Natural killer cell treated with Interleukin-12 subunit alpha and Interleukin-12 subunit beta and Interleukin-15 and Interleukin-18, amount 100 ng/mL, for 72 hours (primary cell): ENCODE results near the gene BIRC6. TPM values are rescaled to one million over a fixed set of nuclear protein-coding genes. Genes with fewer than 3 reads are reported as not detected.
"Not testable (repeated sequence)": the region's sequence is repeated elsewhere in the genome, so short reads cannot be mapped to it uniquely, and the experiment has no call there.

Experiments
- ATAC-seq, 2 donors: fragments of 150-1000 bp; cut with Tn5 transposase in 1 of 2; sonication (Bioruptor Pico), chemical (Tn5 transposase) in 1 of 2; 2 replicates each; pipeline ENCODE4 v1.10.0; 2021
- DNase-seq: peaks from one replicate; pipeline ENCODE4 v3.0.0; 2022; ENCODE audit warnings: low spot score
- H3K27ac Mint-ChIP-seq, 2 donors: 1 replicate in 1 of 2; 2 replicates in 1 of 2; pipeline ENCODE4 v1.8.0; 2022; ENCODE audit warnings: mixed read lengths in 2 of 2, mild to moderate bottlenecking in 1 of 2, moderate library complexity in 1 of 2
- H3K27me3 Mint-ChIP-seq, 2 donors: 1 replicate in 1 of 2; 2 replicates in 1 of 2; pipeline ENCODE4 v1.8.0; 2022; ENCODE audit warnings: mixed read lengths in 2 of 2
- H3K36me3 Mint-ChIP-seq: one replicate; pipeline ENCODE4 v1.8.0; 2022; ENCODE audit warnings: mixed read lengths
- H3K4me1 Mint-ChIP-seq, 2 donors: 1 replicate in 1 of 2; 2 replicates in 1 of 2; pipeline ENCODE4 v1.8.0; 2022; ENCODE audit warnings: low read depth in 2 of 2, mixed read lengths in 2 of 2, mild to moderate bottlenecking in 1 of 2
- H3K4me3 Mint-ChIP-seq: one replicate; pipeline ENCODE4 v1.8.0; 2022; ENCODE audit warnings: mixed read lengths
- H3K9me3 Mint-ChIP-seq: 2 replicates; pipeline ENCODE4 v1.8.0; 2022; ENCODE audit warnings: mixed read lengths
- total RNA-seq, 2 donors: library from RNA; stranded (reverse); gene quantifications; one replicate each; pipeline ENCODE4 v1.2.3, GENCODE V29; 2022

The BIRC6 gene
- total RNA-seq, 2 donors from 2014 or later: 142 to 191 TPM

DNA sequence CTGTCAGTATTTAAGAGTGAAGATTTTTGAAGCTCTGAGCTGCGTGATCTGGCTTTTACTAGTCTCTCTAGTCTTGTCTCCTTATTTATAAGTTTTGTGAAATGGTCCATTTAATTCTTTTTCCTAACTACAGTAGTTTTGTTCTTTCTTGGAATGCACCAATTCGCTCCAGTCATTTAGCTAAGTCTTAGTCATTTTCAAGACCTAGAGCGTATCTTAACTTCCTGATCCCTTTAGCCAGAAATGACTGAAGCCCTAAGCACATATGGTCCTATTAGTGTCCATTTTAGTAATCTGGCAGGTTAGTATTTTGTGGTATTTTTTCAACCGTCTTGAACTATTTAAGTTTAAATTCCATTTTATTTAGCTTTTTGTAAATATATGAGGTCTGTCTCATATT is 3.6 kb downstream of the BIRC6 start:
- ATAC-seq: no peak
- Mint-ChIP-seq H3K9me3 (no peaks in the 10 kb centered on the region), H3K4me3 (peak overlapping the region; percentile 59), H3K27me3 (no peaks in the 10 kb centered on the region), H3K36me3 (peaks cover 20% of the 10 kb centered on the region), H3K27ac (peak overlapping the region; percentile 47 to 84), H3K4me1 (peaks cover 45 to 63% of the 10 kb centered on the region in 2 donors)
- no peak for DNase-seq

GRCh38 chr2:32362997-32363396 is 6.2 kb downstream of the BIRC6 start:
- not testable (repeated sequence) for DNase-seq, ATAC-seq, H3K27ac Mint-ChIP-seq, H3K27me3 Mint-ChIP-seq, H3K4me3 Mint-ChIP-seq, H3K9me3 Mint-ChIP-seq
- peaks cover 62 to 75% of the 10 kb centered on the region in 2 donors for H3K4me1 Mint-ChIP-seq
- H3K36me3 Mint-ChIP-seq: peaks cover 19% of the 10 kb centered on the region

DNA sequence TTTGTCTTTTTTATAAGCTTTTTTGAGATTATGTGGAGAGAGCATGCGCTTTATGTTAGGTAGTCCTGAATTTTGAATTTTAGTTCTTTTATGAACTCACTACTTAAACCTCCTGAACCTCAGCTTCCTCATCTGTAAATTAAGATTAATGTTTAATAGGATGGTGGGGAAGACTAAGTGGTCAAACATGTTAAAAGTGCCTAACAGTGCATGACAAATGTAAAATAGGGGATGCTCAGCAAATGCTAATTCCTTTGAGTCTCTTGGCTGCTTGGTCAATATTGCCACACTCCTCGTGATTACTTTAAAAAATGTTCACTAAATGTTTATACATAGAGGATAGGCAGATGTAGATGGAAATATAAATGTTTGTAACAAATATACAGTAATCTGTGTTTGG is 6.8 kb downstream of the BIRC6 start:
- Mint-ChIP-seq H3K4me3 (no peak overlapping the region), H3K27ac (no peak overlapping the region), H3K27me3 (no peaks in the 10 kb centered on the region), H3K9me3 (no peaks in the 10 kb centered on the region), H3K4me1 (peaks cover 56 to 70% of the 10 kb centered on the region in 2 donors), H3K36me3 (peaks cover 13% of the 10 kb centered on the region)
- ATAC-seq: no peak
- no peak for DNase-seq

- peaks cover 56 to 63% of the 10 kb centered on the region in 2 donors for H3K4me1 Mint-ChIP-seq
- H3K36me3 Mint-ChIP-seq, H3K9me3 Mint-ChIP-seq, ATAC-seq, DNase-seq, H3K27me3 Mint-ChIP-seq, H3K4me3 Mint-ChIP-seq: not testable (repeated sequence)
- H3K27ac Mint-ChIP-seq: peak overlapping the region in 1 of 2 donors; percentile 44
These were observed 7.5 kb downstream of the BIRC6 start for GRCh38 chr2:32364290-32364689.

DNA sequence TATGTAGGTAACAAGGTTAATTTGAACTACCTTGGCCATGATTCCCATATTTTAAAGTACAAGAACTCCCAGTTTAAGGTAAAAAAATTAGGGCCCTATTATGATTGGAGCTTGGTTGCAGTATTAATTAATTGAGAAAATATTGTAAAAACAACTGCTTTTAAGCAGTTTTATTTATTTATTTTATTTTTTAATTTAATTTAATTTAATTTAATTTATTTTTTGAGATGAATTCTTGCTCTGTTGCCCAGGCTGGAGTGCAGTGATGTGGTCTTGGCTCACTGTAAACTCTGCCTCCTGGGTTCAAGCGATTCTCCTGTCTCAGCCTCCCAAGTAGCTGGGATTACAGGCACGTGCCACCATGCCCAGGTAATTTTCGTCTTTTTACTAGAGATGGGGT is 8.9 kb downstream of the BIRC6 start:
- ATAC-seq, H3K4me3 Mint-ChIP-seq, H3K9me3 Mint-ChIP-seq, H3K36me3 Mint-ChIP-seq, DNase-seq, H3K27ac Mint-ChIP-seq, H3K27me3 Mint-ChIP-seq: not testable (repeated sequence)
- H3K4me1 Mint-ChIP-seq: peaks cover 48 to 49% of the 10 kb centered on the region in 2 donors

GRCh38 chr2:32366595-32366994 is 9.8 kb downstream of the BIRC6 start:
- peak overlapping the region in 1 of 2 donors; percentile 59 for H3K27ac Mint-ChIP-seq
- DNase-seq (no peak), ATAC-seq (no peak)
- H3K27me3 Mint-ChIP-seq: no peaks in the 10 kb centered on the region
- peaks cover 44 to 45% of the 10 kb centered on the region in 2 donors for H3K4me1 Mint-ChIP-seq
- peaks cover 4% of the 10 kb centered on the region for H3K36me3 Mint-ChIP-seq
- no peak overlapping the region for H3K4me3 Mint-ChIP-seq
- H3K9me3 Mint-ChIP-seq: no peaks in the 10 kb centered on the region

DNA sequence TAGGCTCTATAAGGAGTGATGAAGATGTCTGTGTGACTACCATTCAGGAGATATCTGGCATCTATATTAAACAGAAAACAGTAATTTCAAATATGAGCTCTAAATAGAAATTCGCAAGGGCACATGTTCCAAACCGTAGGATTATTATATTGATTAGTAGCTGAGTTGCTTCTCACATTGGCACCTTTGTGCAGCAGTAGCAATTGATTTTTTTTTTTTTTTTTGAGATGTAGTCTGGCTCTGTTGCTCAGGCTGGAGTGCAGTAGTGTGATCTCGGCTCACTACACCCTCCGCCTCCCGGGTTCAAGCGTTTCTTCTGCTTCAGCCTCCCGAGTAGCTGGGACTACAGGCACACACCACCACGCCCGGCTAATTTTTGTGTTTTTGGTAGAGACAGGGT is 12.4 kb downstream of the BIRC6 start:
- Mint-ChIP-seq H3K4me1 (peaks cover 44 to 45% of the 10 kb centered on the region in 2 donors), H3K27me3 (no peaks in the 10 kb centered on the region), H3K9me3 (no peaks in the 10 kb centered on the region), H3K36me3 (no peaks in the 10 kb centered on the region), H3K4me3 (no peak overlapping the region), H3K27ac (no peak overlapping the region)
- no peak for DNase-seq
- ATAC-seq: no peak

GRCh38 chr2:32370942-32371341 is 14.1 kb downstream of the BIRC6 start:
- H3K4me3 Mint-ChIP-seq, H3K27me3 Mint-ChIP-seq, H3K9me3 Mint-ChIP-seq, ATAC-seq, H3K36me3 Mint-ChIP-seq, DNase-seq, H3K27ac Mint-ChIP-seq: not testable (repeated sequence)
- H3K4me1 Mint-ChIP-seq: peaks cover 48% of the 10 kb centered on the region in 2 donors

DNA sequence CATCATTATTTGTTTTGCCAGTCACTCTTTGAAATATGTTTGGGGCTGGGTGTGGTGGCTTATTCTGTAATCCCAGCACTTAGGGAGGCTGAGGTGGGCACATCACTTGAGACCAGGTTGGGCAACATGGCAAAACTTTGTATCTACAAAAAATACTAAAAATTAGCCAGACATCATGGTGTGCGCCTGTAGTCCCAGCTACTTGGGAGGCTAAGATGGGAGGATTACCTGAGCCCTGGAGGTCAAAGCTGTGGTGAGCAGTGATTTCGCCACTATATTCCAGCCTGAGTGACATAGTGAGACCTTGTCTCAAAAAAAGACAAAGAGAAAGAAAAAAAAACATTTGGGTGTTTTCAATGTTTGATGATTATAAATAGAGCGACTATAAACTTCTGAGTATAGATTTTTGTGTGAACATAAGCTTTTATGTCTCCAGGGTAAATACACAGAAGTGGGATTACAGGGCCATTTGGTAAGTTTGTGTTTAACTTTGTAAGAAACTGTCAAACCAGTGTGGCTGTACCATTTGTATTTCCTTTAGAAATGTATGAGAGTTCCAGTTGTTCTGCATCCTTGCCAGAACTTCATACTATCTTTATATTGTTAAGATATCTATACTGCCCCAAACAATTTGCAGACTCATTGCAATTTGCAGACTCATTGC is 15.8 kb downstream of the BIRC6 start:
- Mint-ChIP-seq H3K36me3 (no peaks in the 10 kb centered on the region), H3K4me1 (peaks cover 37 to 42% of the 10 kb centered on the region in 2 donors), H3K4me3 (no peak overlapping the region), H3K9me3 (no peaks in the 10 kb centered on the region), H3K27me3 (no peaks in the 10 kb centered on the region), H3K27ac (no peak overlapping the region)
- no peak for DNase-seq
- ATAC-seq: no peak

- no peak for ATAC-seq
- Mint-ChIP-seq H3K4me3 (no peak overlapping the region), H3K9me3 (no peaks in the 10 kb centered on the region), H3K27me3 (no peaks in the 10 kb centered on the region), H3K4me1 (peaks cover 39 to 54% of the 10 kb centered on the region in 2 donors), H3K36me3 (no peaks in the 10 kb centered on the region), H3K27ac (no peak overlapping the region)
- DNase-seq: no peak
These were observed 18.5 kb downstream of the BIRC6 start for GRCh38 chr2:32375228-32375892.

GRCh38 chr2:32376756-32377155 is 19.9 kb downstream of the BIRC6 start:
- Mint-ChIP-seq H3K27ac (no peak overlapping the region), H3K27me3 (no peaks in the 10 kb centered on the region), H3K9me3 (no peaks in the 10 kb centered on the region), H3K36me3 (peaks cover under 1% of the 10 kb centered on the region), H3K4me1 (peaks cover 41 to 54% of the 10 kb centered on the region in 2 donors), H3K4me3 (no peak overlapping the region)
- ATAC-seq: no peak
- no peak for DNase-seq

DNA sequence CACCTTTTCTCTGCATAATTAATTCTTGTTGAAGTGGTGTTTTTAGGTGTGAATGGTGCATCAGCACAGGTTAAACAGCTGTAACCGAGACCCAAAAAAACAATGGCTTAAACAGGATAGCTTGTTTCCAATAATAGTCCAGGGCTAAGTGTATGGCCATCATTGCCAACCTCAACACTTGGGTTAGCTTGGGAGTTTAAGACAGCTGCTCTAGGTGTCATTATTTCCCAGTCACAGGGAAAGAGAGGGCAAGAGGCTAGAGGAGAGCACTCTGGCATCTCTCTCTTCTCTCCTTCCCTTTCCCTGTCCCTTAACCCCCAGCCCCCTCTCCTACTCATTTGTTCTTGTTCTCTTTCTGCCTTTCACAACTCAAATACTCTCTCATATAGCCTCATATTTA is 21.1 kb downstream of the BIRC6 start:
- ATAC-seq (no peak), DNase-seq (no peak)
- no peaks in the 10 kb centered on the region for H3K9me3 Mint-ChIP-seq
- H3K4me1 Mint-ChIP-seq: peaks cover 39 to 47% of the 10 kb centered on the region in 2 donors
- peaks cover 7% of the 10 kb centered on the region for H3K36me3 Mint-ChIP-seq
- no peaks in the 10 kb centered on the region for H3K27me3 Mint-ChIP-seq
- no peak overlapping the region for H3K4me3 Mint-ChIP-seq
- H3K27ac Mint-ChIP-seq: no peak overlapping the region

DNA sequence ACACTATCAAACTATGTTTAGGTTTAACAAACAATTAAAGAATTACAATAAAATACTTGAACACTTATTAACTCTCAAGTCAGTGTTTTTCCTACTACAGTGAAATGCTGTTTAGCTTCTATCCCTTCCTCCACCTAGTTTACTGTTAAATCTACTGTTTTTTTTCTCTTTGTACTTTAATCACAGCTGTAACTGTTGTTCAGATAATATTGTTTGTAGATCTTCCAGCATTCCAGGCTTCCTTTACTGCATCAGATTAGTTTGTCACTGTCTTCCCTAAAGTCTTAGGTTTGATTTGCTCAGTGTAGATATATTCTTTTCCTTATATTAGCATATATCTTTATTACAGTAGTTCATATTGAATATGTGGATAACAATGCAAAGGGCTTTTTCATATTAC is 22.5 kb downstream of the BIRC6 start:
- peaks cover 7% of the 10 kb centered on the region for H3K36me3 Mint-ChIP-seq
- H3K4me3 Mint-ChIP-seq: no peak overlapping the region
- no peaks in the 10 kb centered on the region for H3K27me3 Mint-ChIP-seq
- H3K4me1 Mint-ChIP-seq: peaks cover 31 to 37% of the 10 kb centered on the region in 2 donors
- H3K9me3 Mint-ChIP-seq: no peaks in the 10 kb centered on the region
- DNase-seq (no peak), ATAC-seq (no peak)
- H3K27ac Mint-ChIP-seq: no peak overlapping the region

GRCh38 chr2:32383858-32384257 is 27.0 kb downstream of the BIRC6 start:
- Mint-ChIP-seq H3K4me3 (no peak overlapping the region), H3K27me3 (no peaks in the 10 kb centered on the region), H3K27ac (no peak overlapping the region), H3K4me1 (peaks cover 24 to 25% of the 10 kb centered on the region in 2 donors), H3K9me3 (no peaks in the 10 kb centered on the region), H3K36me3 (peaks cover 12% of the 10 kb centered on the region)
- ATAC-seq (no peak), DNase-seq (no peak)
